ENCODE data around the gene FLNB.

DNA sequence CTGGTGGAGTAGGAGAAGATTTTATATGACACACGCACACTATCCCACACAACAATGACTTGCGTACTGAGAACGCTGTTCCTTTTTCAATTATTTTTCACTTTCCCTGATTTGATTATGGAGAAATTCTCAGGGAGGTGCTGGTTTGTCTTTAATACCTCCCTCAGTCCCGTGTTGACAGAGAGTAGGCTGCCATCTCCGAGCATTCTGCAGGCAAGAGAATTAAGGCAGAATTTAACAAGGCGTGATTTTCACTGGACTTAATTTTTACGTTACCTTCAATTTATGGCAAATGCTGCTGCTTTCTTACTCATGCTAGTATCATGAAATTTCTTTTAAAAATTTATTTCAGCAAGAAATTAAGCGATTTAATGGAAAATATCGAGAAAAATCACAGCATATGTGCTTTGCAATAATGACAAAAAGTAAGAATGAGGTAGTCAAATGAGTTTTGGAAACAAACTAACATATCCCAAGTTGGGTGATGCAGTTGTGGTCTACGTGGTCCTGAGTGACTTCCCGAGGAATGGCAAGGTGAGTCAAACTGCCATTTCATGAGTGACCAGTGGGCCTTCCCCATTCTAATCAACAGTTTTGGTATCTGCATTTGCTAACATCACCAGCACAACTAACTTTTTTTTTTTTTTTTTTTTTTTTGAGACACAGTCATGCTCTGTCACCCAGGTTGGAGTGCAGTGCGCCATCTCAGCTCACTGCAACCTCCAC, 185.6 kb downstream of the FLNB start:
- TF ChIP-seq, protein P1, sequence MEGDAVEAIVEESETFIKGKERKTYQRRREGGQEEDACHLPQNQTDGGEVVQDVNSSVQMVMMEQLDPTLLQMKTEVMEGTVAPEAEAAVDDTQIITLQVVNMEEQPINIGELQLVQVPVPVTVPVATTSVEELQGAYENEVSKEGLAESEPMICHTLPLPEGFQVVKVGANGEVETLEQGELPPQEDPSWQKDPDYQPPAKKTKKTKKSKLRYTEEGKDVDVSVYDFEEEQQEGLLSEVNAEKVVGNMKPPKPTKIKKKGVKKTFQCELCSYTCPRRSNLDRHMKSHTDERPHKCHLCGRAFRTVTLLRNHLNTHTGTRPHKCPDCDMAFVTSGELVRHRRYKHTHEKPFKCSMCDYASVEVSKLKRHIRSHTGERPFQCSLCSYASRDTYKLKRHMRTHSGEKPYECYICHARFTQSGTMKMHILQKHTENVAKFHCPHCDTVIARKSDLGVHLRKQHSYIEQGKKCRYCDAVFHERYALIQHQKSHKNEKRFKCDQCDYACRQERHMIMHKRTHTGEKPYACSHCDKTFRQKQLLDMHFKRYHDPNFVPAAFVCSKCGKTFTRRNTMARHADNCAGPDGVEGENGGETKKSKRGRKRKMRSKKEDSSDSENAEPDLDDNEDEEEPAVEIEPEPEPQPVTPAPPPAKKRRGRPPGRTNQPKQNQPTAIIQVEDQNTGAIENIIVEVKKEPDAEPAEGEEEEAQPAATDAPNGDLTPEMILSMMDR (IDR thresholded peaks at IDR 0.05) = no peak
- no peak for TF ChIP-seq POLR2AphosphoS5 (IDR thresholded peaks at IDR 0.05)
- no peak for TF ChIP-seq POLR2A (IDR thresholded peaks at IDR 0.05)
- no peak for TF ChIP-seq EP300 (IDR thresholded peaks at IDR 0.05; ENCODE audit: low read depth)
